Endothelial cell of umbilical vein (primary cell): ENCODE measurements around the gene MLYCD.

Source experiments
- CTCF ChIP-seq, 2 donors: IDR thresholded peaks; 1 replicate in 1 of 2; 2 replicates in 1 of 2; pipeline ENCODE4 v1.5.1; 2011; ENCODE audit warnings: low read length in 2 of 2, mild to moderate bottlenecking in 2 of 2, moderate library complexity in 2 of 2, control low read depth in 1 of 2, inconsistent platforms in 1 of 2, low read depth in 1 of 2; ENCODE audit not compliant: insufficient read depth in 1 of 2; ENCODE audit errors: extremely low read depth in 1 of 2
- MAX ChIP-seq: IDR thresholded peaks from 2 replicates; pipeline ENCODE4 v1.6.1; 2011; ENCODE audit not compliant: insufficient read depth, insufficient read length
- MYC ChIP-seq: IDR thresholded peaks from one replicate; pipeline ENCODE4 v1.6.1; 2011; ENCODE audit warnings: mild to moderate bottlenecking, low read depth, low read length
- POLR2A ChIP-seq: IDR thresholded peaks from 2 replicates; pipeline ENCODE4 v1.6.1; 2012; ENCODE audit warnings: low read depth, mild to moderate bottlenecking, control low read depth, low read length

- TF ChIP-seq POLR2A (no peak), CTCF (IDR thresholded peaks at IDR 0.05; ENCODE audit: extremely low read depth in 1 of 2, insufficient read depth in 1 of 2, low read depth in 1 of 2, low read length in 2 of 2) (no peak), MAX (no peak), MYC (no peak)
These were observed 36.3 kb upstream of the MLYCD start for GRCh38 chr16:83862661-83863060.
